Ectodermal cell (in vitro differentiated cells): Measurements from ENCODE around the gene SF3B5.

ENCODE experiments used
- H3K27ac ChIP-seq: 2 replicates; pipeline ENCODE4 v1.7.0; 2013; ENCODE audit warnings: mild to moderate bottlenecking, low read depth, low read length; ENCODE audit not compliant: insufficient read depth, poor library complexity, severe bottlenecking
- H3K27me3 ChIP-seq: 2 replicates; pipeline ENCODE4 v1.7.0; 2013; ENCODE audit warnings: mild to moderate bottlenecking, low read length; ENCODE audit not compliant: insufficient read depth, control insufficient read depth, poor library complexity, severe bottlenecking
- H3K36me3 ChIP-seq: one replicate; pipeline ENCODE4 v1.7.0; 2013; ENCODE audit warnings: low read length; ENCODE audit not compliant: control insufficient read depth, insufficient read depth
- H3K4me1 ChIP-seq: one replicate; pipeline ENCODE4 v1.7.0; 2013; ENCODE audit warnings: low read length; ENCODE audit not compliant: control insufficient read depth, insufficient read depth
- H3K4me3 ChIP-seq: 2 replicates; pipeline ENCODE4 v1.7.0; 2013; ENCODE audit warnings: low read depth, low read length, control low read depth; ENCODE audit not compliant: insufficient read depth
- H3K9me3 ChIP-seq: 2 replicates; pipeline ENCODE4 v1.7.0; 2013; ENCODE audit warnings: mild to moderate bottlenecking, low read length, moderate library complexity; ENCODE audit not compliant: control insufficient read depth
- WGBS, 2 experiments: methylation state at CpG; one replicate each; pipeline ENCODE4 v1.1.7; 2013; ENCODE audit warnings: missing lambda C conversion rate in 2 of 2; 5-methylcytosine and 5-hydroxymethylcytosine counted together

The SF3B5 gene

DNA sequence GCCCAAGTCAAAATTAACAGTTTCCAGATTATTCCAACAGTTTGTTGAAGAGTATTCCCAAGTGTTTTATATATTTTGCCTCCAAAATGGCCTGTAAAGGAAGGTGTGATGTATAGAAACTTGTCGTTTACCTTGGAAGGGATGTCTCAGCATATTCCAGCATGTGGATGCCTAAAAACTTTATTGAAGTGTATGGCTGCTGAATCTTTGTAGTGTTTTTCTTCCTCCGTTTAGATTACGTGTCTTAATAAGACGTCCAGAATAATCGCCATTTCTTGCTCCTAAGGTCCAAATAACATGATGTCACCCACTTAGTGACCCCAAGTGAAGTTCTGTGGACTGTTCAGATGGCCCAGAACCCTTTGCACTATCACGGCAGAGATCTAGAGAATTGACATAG, 18.0 kb upstream of the SF3B5 start:
- Histone ChIP-seq H3K36me3 (no peaks in the 10 kb centered on the region), H3K4me1 (no peaks in the 10 kb centered on the region), H3K4me3 (no peak overlapping the region), H3K27me3 (no peaks in the 10 kb centered on the region), H3K27ac (no peak overlapping the region), H3K9me3 (no peaks in the 10 kb centered on the region)
- WGBS, 2 experiments: 94 to 97% methylated on average over 6 of the region's 6 CpGs

DNA sequence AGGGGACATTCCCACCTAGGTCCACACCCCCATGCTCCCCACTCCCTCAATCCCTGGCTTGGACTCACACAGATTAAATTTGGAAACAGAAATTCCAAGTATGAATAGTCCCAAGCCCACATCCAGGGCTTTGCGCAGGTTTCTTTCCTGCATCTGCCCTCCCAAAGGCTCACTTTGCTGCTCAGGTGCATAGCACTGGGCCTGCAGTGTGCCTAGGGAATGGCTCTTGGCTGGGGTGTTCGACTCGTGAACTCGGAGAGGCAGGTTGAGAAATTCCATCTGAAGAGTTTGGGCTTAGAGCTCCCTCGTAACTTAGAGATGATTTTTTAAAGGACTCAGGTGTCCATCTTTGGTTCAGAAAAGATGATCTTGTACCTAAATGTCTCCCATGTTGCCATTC, 14.8 kb upstream of the SF3B5 start:
- 94 to 96% methylated on average over 5 of the region's 5 CpGs for WGBS, 2 experiments
- no peaks in the 10 kb centered on the region for H3K9me3 ChIP-seq
- H3K4me3 ChIP-seq: no peak overlapping the region
- H3K27me3 ChIP-seq: no peaks in the 10 kb centered on the region
- H3K36me3 ChIP-seq: no peaks in the 10 kb centered on the region
- H3K4me1 ChIP-seq: no peaks in the 10 kb centered on the region
- no peak overlapping the region for H3K27ac ChIP-seq

DNA sequence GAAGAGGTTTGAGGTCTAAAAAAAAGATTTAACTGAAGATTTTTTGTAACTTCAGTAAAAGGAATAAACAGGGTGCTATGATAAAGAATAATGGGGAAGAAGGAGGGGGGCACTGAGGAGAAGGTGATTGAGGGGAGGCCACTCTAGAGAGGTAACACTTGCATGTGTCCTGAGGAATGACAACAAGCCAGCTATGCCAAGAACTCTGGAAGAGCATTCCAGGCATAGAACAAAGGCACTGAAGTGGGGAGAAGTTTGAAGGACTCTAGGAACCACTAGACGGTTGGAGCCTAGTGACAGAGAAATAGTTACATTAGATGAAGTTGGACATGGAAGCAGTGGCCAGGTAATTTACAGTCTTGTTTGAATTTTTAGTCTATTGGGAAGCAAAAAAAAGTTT, 10.8 kb upstream of the SF3B5 start:
- Histone ChIP-seq H3K4me1 (no peaks in the 10 kb centered on the region), H3K9me3 (no peaks in the 10 kb centered on the region), H3K27me3 (no peaks in the 10 kb centered on the region), H3K4me3 (no peak overlapping the region), H3K36me3 (no peaks in the 10 kb centered on the region), H3K27ac (no peak overlapping the region)
- WGBS, 2 experiments: 81 to 83% methylated on average over 1 of the region's 1 CpG

DNA sequence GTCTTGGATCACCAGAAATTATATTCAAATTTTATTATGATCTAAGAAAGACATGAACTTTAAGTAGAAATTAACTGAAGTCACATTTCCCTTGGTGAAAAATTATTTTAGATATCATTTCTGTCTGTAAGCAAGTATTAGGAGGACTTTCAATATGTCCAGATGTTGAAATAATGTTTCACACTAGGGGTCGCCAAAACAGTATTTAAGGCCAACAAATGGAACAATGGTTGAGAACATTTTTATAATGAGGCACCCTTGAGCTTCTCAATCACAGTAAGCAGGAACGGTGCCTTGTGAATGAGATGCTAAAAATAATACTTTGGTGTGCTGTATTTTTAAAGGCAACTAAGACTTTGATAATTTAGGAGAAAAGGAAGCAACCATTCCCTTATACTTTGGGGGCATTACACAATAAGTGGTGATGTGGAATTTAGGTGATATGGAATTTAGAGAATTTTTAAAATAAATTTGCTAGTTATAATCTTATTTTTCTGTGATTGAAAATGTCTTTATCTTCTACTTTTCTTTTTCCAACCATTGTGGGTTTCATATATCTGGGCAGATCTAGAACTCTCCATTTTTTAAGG, 9.6 kb upstream of the SF3B5 start:
- H3K4me1 ChIP-seq: no peaks in the 10 kb centered on the region
- 21 to 25% methylated on average over 2 of the region's 2 CpGs for WGBS, 2 experiments
- H3K4me3 ChIP-seq: no peak overlapping the region
- no peaks in the 10 kb centered on the region for H3K27me3 ChIP-seq
- H3K36me3 ChIP-seq: no peaks in the 10 kb centered on the region
- no peaks in the 10 kb centered on the region for H3K9me3 ChIP-seq
- no peak overlapping the region for H3K27ac ChIP-seq

DNA sequence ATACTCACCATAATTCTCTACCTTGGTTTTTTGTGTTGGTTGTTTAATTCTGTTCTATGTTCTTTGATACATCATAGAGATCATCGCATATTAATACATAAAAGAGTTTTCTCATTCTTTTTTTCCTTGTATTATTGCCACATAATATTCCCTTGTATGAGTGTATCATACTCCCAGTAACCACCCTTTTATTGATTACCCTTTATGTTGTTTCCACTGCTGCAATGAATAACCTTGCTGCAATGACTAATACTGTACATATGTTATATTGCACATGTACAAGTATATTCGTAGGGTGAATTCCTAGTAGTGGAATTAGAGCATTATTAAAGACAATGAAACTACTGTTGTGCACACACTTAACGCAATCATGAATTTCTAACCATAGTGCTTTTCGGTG, 9.1 kb upstream of the SF3B5 start:
- H3K27ac ChIP-seq: no peak overlapping the region
- 71 to 100% methylated on average over 1 to 4 of the region's 4 CpGs for WGBS, 2 experiments

DNA sequence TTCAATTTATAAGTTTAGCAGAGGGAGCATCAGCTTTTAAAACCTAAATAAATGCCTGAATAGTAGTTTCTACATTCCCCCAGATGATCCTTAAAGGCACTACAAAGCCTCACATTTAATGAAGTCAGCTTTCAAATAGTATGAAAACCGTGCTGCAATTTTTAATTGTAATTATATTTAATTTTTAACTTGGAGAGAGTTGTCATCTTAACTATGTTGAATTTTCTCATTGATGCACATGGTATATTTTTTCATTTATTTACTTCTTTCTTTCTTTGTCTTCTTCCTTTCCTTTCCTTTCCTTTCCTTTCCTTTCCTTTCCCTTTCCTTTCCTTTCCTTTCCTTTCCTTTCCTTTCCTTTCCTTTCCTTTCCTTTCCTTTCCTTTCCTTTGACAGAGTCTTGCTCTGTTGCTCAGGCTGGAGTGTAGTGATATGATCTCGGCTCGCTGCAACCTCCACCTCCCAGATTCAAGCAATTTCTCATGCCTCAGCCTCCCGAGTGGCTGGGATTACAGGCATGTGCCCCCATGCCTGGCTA, 7.7 kb upstream of the SF3B5 start:
- no peaks in the 10 kb centered on the region for H3K27me3 ChIP-seq
- no peaks in the 10 kb centered on the region for H3K36me3 ChIP-seq
- WGBS, 2 experiments: 84% methylated on average over 2 to 3 of the region's 4 CpGs
- H3K4me1 ChIP-seq: no peaks in the 10 kb centered on the region
- H3K4me3 ChIP-seq: no peak overlapping the region
- no peak overlapping the region for H3K27ac ChIP-seq
- H3K9me3 ChIP-seq: no peaks in the 10 kb centered on the region

More for the DNA sequence above, 9.1 kb upstream of the SF3B5 start:
- Histone ChIP-seq H3K27me3 (no peaks in the 10 kb centered on the region), H3K4me1 (no peaks in the 10 kb centered on the region), H3K36me3 (no peaks in the 10 kb centered on the region), H3K4me3 (no peak overlapping the region), H3K9me3 (no peaks in the 10 kb centered on the region)

DNA sequence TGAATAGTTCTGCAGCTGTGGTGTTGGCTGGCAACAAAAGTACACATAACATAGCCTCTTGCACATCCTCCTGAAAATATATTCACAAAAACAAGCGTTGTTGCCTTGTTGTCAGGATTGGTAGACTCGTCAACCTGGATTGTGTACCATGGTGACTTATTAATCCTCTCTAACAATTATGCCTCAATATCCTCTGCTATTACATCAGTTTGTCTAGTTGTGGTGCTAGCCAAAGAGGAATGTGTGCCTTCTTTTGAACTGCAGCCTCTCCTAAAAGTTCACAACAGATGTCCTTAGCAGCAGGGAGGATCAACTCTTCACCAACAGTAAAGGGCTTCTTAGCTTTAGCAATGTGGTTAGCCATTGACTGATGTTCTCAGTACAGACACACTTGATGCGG, 3.6 kb upstream of the SF3B5 start:
- H3K27ac ChIP-seq: no peak overlapping the region
- no peaks in the 10 kb centered on the region for H3K36me3 ChIP-seq
- 93% methylated on average over 3 of the region's 3 CpGs for WGBS, 2 experiments
- no peaks in the 10 kb centered on the region for H3K9me3 ChIP-seq
- peaks cover 6% of the 10 kb centered on the region for H3K4me1 ChIP-seq
- H3K4me3 ChIP-seq: no peak overlapping the region
- H3K27me3 ChIP-seq: no peaks in the 10 kb centered on the region

DNA sequence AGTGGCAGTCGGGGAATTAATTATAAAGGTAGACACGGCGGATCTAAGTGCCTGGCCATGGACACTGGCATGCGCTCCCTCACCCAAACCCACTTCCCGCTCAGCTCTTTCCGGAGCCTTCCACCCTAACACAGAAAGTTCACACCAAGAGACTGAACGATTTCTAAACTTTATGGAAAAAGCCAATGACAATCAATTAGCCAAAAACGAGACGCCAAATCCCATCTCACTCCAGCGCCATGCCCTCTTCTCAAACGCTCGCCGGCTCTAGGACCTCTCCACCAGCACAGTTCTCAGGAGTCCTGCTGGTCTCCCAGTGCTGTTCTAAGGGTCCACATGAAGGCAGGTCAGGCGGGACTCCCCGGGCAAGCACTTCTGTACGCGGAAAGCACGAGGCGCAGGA, 641 bp downstream of the SF3B5 start:
- H3K4me3 ChIP-seq: peak overlapping the region; percentile 99
- peaks cover 6% of the 10 kb centered on the region for H3K4me1 ChIP-seq
- 3% methylated on average over 19 of the region's 19 CpGs for WGBS, 2 experiments
- no peaks in the 10 kb centered on the region for H3K9me3 ChIP-seq
- no peak overlapping the region for H3K27ac ChIP-seq
- H3K36me3 ChIP-seq: no peaks in the 10 kb centered on the region
- H3K27me3 ChIP-seq: no peaks in the 10 kb centered on the region

DNA sequence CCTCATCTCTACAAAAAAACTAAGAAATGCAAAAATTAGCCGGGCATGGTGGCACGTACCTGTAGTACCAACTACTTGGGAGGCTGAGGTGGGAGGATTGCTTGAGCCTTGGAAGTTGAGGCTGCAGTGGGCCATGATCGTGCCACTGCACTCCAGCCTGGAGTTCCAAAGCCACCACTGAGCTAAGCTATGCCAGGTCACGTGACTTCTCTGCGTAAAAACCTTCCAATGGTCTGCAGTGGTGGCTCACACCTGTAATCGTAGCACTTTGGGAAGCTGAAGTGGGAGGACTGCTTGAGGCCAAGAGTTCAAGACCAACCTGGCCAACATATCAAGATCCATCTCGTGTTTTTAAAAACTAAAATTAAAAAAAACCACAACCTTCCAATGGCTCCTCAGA, 1.7 kb downstream of the SF3B5 start:
- H3K4me3 ChIP-seq: no peak overlapping the region
- WGBS, 2 experiments: 95% methylated on average over 7 of the region's 7 CpGs
- H3K27me3 ChIP-seq: no peaks in the 10 kb centered on the region
- no peak overlapping the region for H3K27ac ChIP-seq
- no peaks in the 10 kb centered on the region for H3K36me3 ChIP-seq
- H3K4me1 ChIP-seq: peaks cover 6% of the 10 kb centered on the region
- H3K9me3 ChIP-seq: no peaks in the 10 kb centered on the region

DNA sequence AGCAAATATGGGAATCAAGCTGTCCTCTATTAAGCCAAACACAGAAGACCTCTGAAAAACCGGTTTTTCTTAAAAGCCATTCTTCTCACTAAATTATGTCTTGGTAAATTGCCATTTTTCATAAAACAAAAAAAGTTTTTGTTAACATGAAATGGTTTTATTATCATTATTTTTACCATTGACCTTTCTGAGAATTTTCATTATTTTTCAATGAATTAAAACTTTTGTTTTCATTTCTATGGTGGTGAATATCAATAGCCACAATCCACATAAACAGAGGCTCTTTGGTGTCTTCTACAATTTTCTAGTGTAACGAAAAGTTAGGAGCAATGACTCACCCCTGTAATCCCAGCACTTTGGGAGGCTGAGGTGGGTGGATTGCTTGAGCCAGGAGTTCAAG, 2.1 kb downstream of the SF3B5 start:
- H3K4me3 ChIP-seq: no peak overlapping the region
- 92 to 100% methylated on average over 2 of the region's 2 CpGs for WGBS, 2 experiments
- no peak overlapping the region for H3K27ac ChIP-seq
- no peaks in the 10 kb centered on the region for H3K27me3 ChIP-seq
- no peaks in the 10 kb centered on the region for H3K36me3 ChIP-seq
- no peaks in the 10 kb centered on the region for H3K9me3 ChIP-seq
- peaks cover 6% of the 10 kb centered on the region for H3K4me1 ChIP-seq

DNA sequence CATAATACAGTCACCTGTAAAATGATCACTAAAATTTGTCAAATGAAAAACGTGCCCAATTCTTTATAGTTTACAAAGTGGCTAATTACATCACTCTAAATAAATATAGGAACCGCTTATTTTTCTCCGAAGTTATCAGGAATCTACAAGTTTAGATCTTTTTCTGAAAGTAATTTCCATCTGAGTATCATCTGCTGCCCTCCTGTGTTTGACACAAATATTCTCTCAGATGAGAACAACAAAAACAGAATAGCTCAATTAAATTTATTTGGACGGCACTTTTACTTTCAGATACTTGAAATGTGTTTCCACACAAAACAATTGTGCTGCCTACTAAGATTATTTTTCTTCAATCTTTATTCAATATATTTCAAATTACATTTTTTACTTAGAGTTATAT, 5.0 kb downstream of the SF3B5 start:
- Histone ChIP-seq H3K27ac (no peak overlapping the region), H3K9me3 (no peaks in the 10 kb centered on the region), H3K4me1 (peaks cover 6% of the 10 kb centered on the region), H3K4me3 (no peak overlapping the region), H3K36me3 (no peaks in the 10 kb centered on the region), H3K27me3 (no peaks in the 10 kb centered on the region)
- WGBS, 2 experiments: 91 to 93% methylated on average over 4 of the region's 4 CpGs
